Measurements from ENCODE around the gene ZNF519.

GRCh38 chr18:14120926-14121325 is 11.3 kb downstream of the ZNF519 start:
- TF ChIP-seq ARNT (IDR thresholded peaks at IDR 0.05) (no peak), SP1 (IDR thresholded peaks at IDR 0.05) (no peak), NFRKB (IDR thresholded peaks at IDR 0.05) (no peak)
